Sigmoid colon (tissue), 7 donors: ENCODE results near the gene FLII. TPM values are rescaled to one million over a fixed set of nuclear protein-coding genes. Genes with fewer than 3 reads are reported as not detected.

Source experiments
- DNase-seq: peaks from one replicate; pipeline ENCODE4 v3.0.0-alpha.2; 2019
- H3K27ac ChIP-seq, 4 donors: fragments of 200-600 bp; sonication (generic); one replicate each; pipeline ENCODE4 v1.5.1; 2016 to 2019; ENCODE audit warnings: mild to moderate bottlenecking in 1 of 4
- H3K27me3 ChIP-seq, 3 donors: fragments of 200-600 bp; sonication (generic); one replicate each; pipeline ENCODE4 v1.5.1; 2019; ENCODE audit warnings: mild to moderate bottlenecking in 1 of 3
- H3K36me3 ChIP-seq, 4 donors: fragments of 200-600 bp; sonication (generic); one replicate each; pipeline ENCODE4 v1.5.1; 2016 to 2019
- H3K4me1 ChIP-seq, 4 donors: fragments of 200-600 bp; sonication (generic); one replicate each; pipeline ENCODE4 v1.5.1; 2017 to 2019
- H3K4me3 ChIP-seq, 4 donors: fragments of 200-600 bp; sonication (generic); one replicate each; pipeline ENCODE4 v1.5.1; 2017 to 2019; ENCODE audit warnings: mild to moderate bottlenecking in 2 of 4, moderate library complexity in 1 of 4
- H3K9me3 ChIP-seq, 4 donors: fragments of 200-600 bp in 3 of 4; sonication (generic) in 3 of 4; one replicate each; pipeline versions ENCODE4 v1.5.1 to v1.6.1; 2013 to 2019
- CTCF ChIP-seq, 4 experiments: fragments of 450-650 bp in 3 of 4; fragments of 200-600 bp in 1 of 4; IDR thresholded peaks; one replicate each; pipeline ENCODE4 v1.5.1; 2016 to 2019; ENCODE audit warnings: antibody characterized with exemption in 4 of 4, mild to moderate bottlenecking in 3 of 4, moderate library complexity in 2 of 4
- EP300 ChIP-seq, 4 donors: sonication (generic); formaldehyde crosslinking; IDR thresholded peaks; one replicate each; pipeline ENCODE4 v1.6.1; 2017; ENCODE audit warnings: antibody characterized with exemption in 4 of 4
- POLR2A ChIP-seq, 2 donors: fragments of 450-650 bp; IDR thresholded peaks; one replicate each; pipeline ENCODE4 v1.6.1; 2016; ENCODE audit warnings: antibody characterized with exemption in 2 of 2, mild to moderate bottlenecking in 2 of 2, moderate library complexity in 2 of 2
- POLR2AphosphoS5 ChIP-seq, 4 donors: sonication (generic); formaldehyde crosslinking; IDR thresholded peaks; one replicate each; pipeline ENCODE4 v1.6.1; 2017; ENCODE audit warnings: antibody characterized with exemption in 4 of 4
- WGBS, 2 donors: extraction: QIAGEN DNeasy Blood & Tissue Kit; methylation state at CpG; one replicate each; pipeline ENCODE4 v1.1.7; 2013; 5-methylcytosine and 5-hydroxymethylcytosine counted together
- intact Hi-C: fragments of 100-400 bp; cut with DNase I; formaldehyde crosslinking; loops from one replicate; pipeline ENCODE4 v1.15.1; 2023
- polyA plus RNA-seq, 3 donors: library from polyadenylated mRNA; stranded (reverse); fragments of 200-250 nt; gene quantifications; one replicate each; pipeline ENCODE4 v1.2.3, GENCODE V29; 2013
- total RNA-seq, 4 donors: library from RNA; depleted of rRNA; stranded (reverse); fragments of >200 nt; gene quantifications; one replicate each; pipeline ENCODE4 v1.1.0, GENCODE V29; 2016
- donor health status: healthy with polysubstance abuse.
- donor health status: Bipolar disorder and iron deficiency.
- donor health status: healthy.

Gene FLII
- total and polyA plus RNA-seq, 7 donors, result 115 to 422 (median 222) TPM

- H3K27me3 ChIP-seq, result no peaks in the 10 kb centered on the region
- H3K4me1 ChIP-seq, result peaks cover 0 to 13% (median 5%) of the 10 kb centered on the region in 4 donors
- intact Hi-C loops, result no loop called here
- H3K27ac ChIP-seq, result no peak overlapping the region
- no peak overlapping the region for H3K4me3 ChIP-seq
- no peaks in the 10 kb centered on the region for H3K9me3 ChIP-seq
- peaks cover 37 to 97% (median 88%) of the 10 kb centered on the region in 4 donors for H3K36me3 ChIP-seq
- WGBS, 2 donors, result 28 to 79% methylated on average over 9 of the region's 9 CpGs
- DNase-seq, result no peak
- TF ChIP-seq POLR2AphosphoS5 (IDR thresholded peaks at IDR 0.05) (no peak), POLR2A (IDR thresholded peaks at IDR 0.05) (no peak), CTCF (IDR thresholded peaks at IDR 0.05) (no peak), EP300 (IDR thresholded peaks at IDR 0.05) (no peak)
Measured at GRCh38 chr17:18250259-18250658, 8.3 kb downstream of the FLII start.

GRCh38 chr17:18248811-18249210 lies 9.7 kb downstream of the FLII start:
- intact Hi-C loops, result no loop called here
- H3K4me1 ChIP-seq, result peaks cover 0 to 13% (median 5%) of the 10 kb centered on the region in 4 donors
- no peak for DNase-seq
- WGBS, 2 donors, result 94% methylated on average over 7 of the region's 7 CpGs
- peaks cover 37 to 95% (median 81%) of the 10 kb centered on the region in 4 donors for H3K36me3 ChIP-seq
- peak overlapping the region in 3 of 4 donors; percentile 5 to 63 (median 36) for H3K27ac ChIP-seq
- no peak overlapping the region for H3K4me3 ChIP-seq
- H3K9me3 ChIP-seq, result no peaks in the 10 kb centered on the region
- H3K27me3 ChIP-seq, result no peaks in the 10 kb centered on the region
- TF ChIP-seq CTCF (IDR thresholded peaks at IDR 0.05) (no peak), POLR2AphosphoS5 (IDR thresholded peaks at IDR 0.05) (no peak), EP300 (IDR thresholded peaks at IDR 0.05) (no peak), POLR2A (IDR thresholded peaks at IDR 0.05) (no peak)

- H3K27ac ChIP-seq, result peak overlapping the region in 3 of 4 donors; percentile 5 to 63 (median 36)
- H3K4me1 ChIP-seq, result peaks cover 0 to 13% (median 5%) of the 10 kb centered on the region in 4 donors
- TF ChIP-seq POLR2AphosphoS5 (IDR thresholded peaks at IDR 0.05), result peak in 1 of 4 donors; percentile 38
- no peak for TF ChIP-seq POLR2A (IDR thresholded peaks at IDR 0.05)
- no peak for TF ChIP-seq EP300 (IDR thresholded peaks at IDR 0.05)
- TF ChIP-seq CTCF (IDR thresholded peaks at IDR 0.05), result peak; percentile 19 to 54 (median 46)
- H3K27me3 ChIP-seq, result no peaks in the 10 kb centered on the region
- H3K9me3 ChIP-seq, result no peaks in the 10 kb centered on the region
- intact Hi-C loops, result no loop called here
- peak; percentile 81 for DNase-seq
- 27 to 36% methylated on average over 9 of the region's 9 CpGs for WGBS, 2 donors
- H3K36me3 ChIP-seq, result peaks cover 35 to 95% (median 76%) of the 10 kb centered on the region in 4 donors
- H3K4me3 ChIP-seq, result no peak overlapping the region
Measured at GRCh38 chr17:18248300-18248731, 10.2 kb downstream of the FLII start.

GRCh38 chr17:18247613-18248001 lies 10.9 kb downstream of the FLII start:
- intact Hi-C loops, result no loop called here
- Histone ChIP-seq H3K9me3 (no peaks in the 10 kb centered on the region), H3K36me3 (peaks cover 29 to 92% (median 69%) of the 10 kb centered on the region in 4 donors), H3K27me3 (no peaks in the 10 kb centered on the region), H3K4me1 (peaks cover 0 to 13% (median 5%) of the 10 kb centered on the region in 4 donors), H3K27ac (peak overlapping the region in 2 of 4 donors; percentile 36 to 63), H3K4me3 (no peak overlapping the region)
- DNase-seq, result no peak
- TF ChIP-seq CTCF (IDR thresholded peaks at IDR 0.05), result no peak
- no peak for TF ChIP-seq POLR2A (IDR thresholded peaks at IDR 0.05)
- no peak for TF ChIP-seq POLR2AphosphoS5 (IDR thresholded peaks at IDR 0.05)
- TF ChIP-seq EP300 (IDR thresholded peaks at IDR 0.05), result no peak
- 65 to 90% methylated on average over 30 of the region's 30 CpGs for WGBS, 2 donors
